B cell (primary cell): Measurements from ENCODE around the gene BARHL2. TPM values are rescaled to one million over a fixed set of nuclear protein-coding genes. Genes with fewer than 3 reads are reported as not detected.
A peak's percentile ranks its signal among the peaks of the same experiment; 100 is the strongest.

ENCODE experiments used
- ATAC-seq: fragments of 200-7000 bp; cut with Tn5 transposase; one replicate; pipeline ENCODE4 v1.10.0; 2021; ENCODE audit warnings: low read depth, mild to moderate bottlenecking, moderate number of reproducible peaks, moderate library complexity
- CTCF ChIA-PET: fragments of 350-600 bp; sonication (Branson Sonifier 250); formaldehyde crosslinking; loops from one replicate; lab custom pipeline; 2021; ENCODE audit warnings: antibody characterized with exemption, inconsistent platforms; lab: Charles Lee
- POLR2A ChIA-PET: fragments of 350-600 bp; sonication (Branson Sonifier 250); formaldehyde crosslinking; loops from one replicate; lab custom pipeline; 2021; ENCODE audit warnings: antibody characterized with exemption; lab: Charles Lee
- DNase-seq: peaks from one replicate; pipeline ENCODE4 v3.0.0; 2013
- H2AFZ ChIP-seq: 2 replicates; pipeline ENCODE4 v1.6.1; 2012; ENCODE audit warnings: mild to moderate bottlenecking, low read depth, low read length; ENCODE audit not compliant: insufficient read depth, poor library complexity, severe bottlenecking
- H3K27ac ChIP-seq, 2 donors: 1 replicate in 1 of 2; 2 replicates in 1 of 2; pipeline ENCODE4 v1.5.1; 2012 to 2013; ENCODE audit warnings: low read length in 2 of 2, mild to moderate bottlenecking in 2 of 2, moderate library complexity in 1 of 2
- H3K27me3 ChIP-seq, 4 experiments: fragments of 200-600 bp in 1 of 4; sonication (generic) in 1 of 4; replicated peaks in 1 of 4; 1 replicate in 2 of 4; 2 replicates in 2 of 4; pipeline versions ENCODE4 v1.6.1 to v1.7.0; 2013 to 2016; ENCODE audit warnings: low read length in 3 of 4, mild to moderate bottlenecking in 2 of 4, mixed read lengths in 1 of 4, moderate library complexity in 1 of 4; ENCODE audit not compliant: insufficient read depth in 4 of 4, control insufficient read depth in 3 of 4; ENCODE audit errors: control extremely low read depth in 1 of 4
- H3K36me3 ChIP-seq, 2 experiments: replicated peaks in 1 of 2; 1 replicate in 1 of 2; 2 replicates in 1 of 2; pipeline versions ENCODE4 v1.6.1 to v1.7.1; 2013; ENCODE audit warnings: low read length in 1 of 2; ENCODE audit not compliant: insufficient read depth in 2 of 2, control insufficient read depth in 1 of 2; ENCODE audit errors: control extremely low read depth in 1 of 2, extremely low read depth in 1 of 2
- H3K4me1 ChIP-seq, 2 donors: fragments of 200-600 bp in 1 of 2; sonication (generic) in 1 of 2; 1 replicate in 1 of 2; 2 replicates in 1 of 2; pipeline versions ENCODE4 v1.5.1 to v1.6.1; 2013 to 2017; ENCODE audit warnings: low read length in 2 of 2; ENCODE audit not compliant: control insufficient read depth in 2 of 2, insufficient read depth in 2 of 2
- H3K4me2 ChIP-seq: replicated peaks from 2 replicates; pipeline ENCODE3; 2012; ENCODE audit warnings: mild to moderate bottlenecking, low read depth, low read length; ENCODE audit not compliant: poor library complexity, severe bottlenecking
- H3K4me3 ChIP-seq, 5 experiments: fragments of 200-600 bp in 1 of 5; sonication (generic) in 1 of 5; 1 replicate in 3 of 5; 2 replicates in 2 of 5; pipeline versions ENCODE4 v1.5.1 to v1.7.0; 2011 to 2016; ENCODE audit warnings: low read length in 4 of 5, mild to moderate bottlenecking in 4 of 5, low read depth in 2 of 5, control low read depth in 1 of 5, moderate library complexity in 1 of 5; ENCODE audit not compliant: insufficient read depth in 1 of 5; ENCODE audit errors: control extremely low read depth in 1 of 5, extremely low read depth in 1 of 5
- H3K79me2 ChIP-seq: fragments of 200-600 bp; sonication (generic); one replicate; pipeline ENCODE4 v1.6.0; 2016; ENCODE audit warnings: low read length; ENCODE audit not compliant: control insufficient read depth, insufficient read depth
- H3K9ac ChIP-seq: fragments of 200-600 bp; sonication (generic); 2 replicates; pipeline ENCODE4 v1.6.1; 2017; ENCODE audit warnings: mild to moderate bottlenecking, low read length, moderate library complexity
- H3K9me3 ChIP-seq, 3 donors: one replicate each; pipeline versions ENCODE4 v1.6.1 to v1.7.1; 2013; ENCODE audit warnings: low read length in 2 of 3; ENCODE audit not compliant: control insufficient read depth in 2 of 3, insufficient read depth in 1 of 3; ENCODE audit errors: control extremely low read depth in 1 of 3
- H4K20me1 ChIP-seq: 2 replicates; pipeline ENCODE4 v1.6.0; 2012; ENCODE audit warnings: mild to moderate bottlenecking, low read length; ENCODE audit not compliant: insufficient read depth, control insufficient read depth, poor library complexity, severe bottlenecking
- H3K27ac Mint-ChIP-seq: one replicate; pipeline ENCODE4 v1.8.0; 2021; ENCODE audit warnings: mixed read lengths
- H3K27me3 Mint-ChIP-seq: one replicate; pipeline ENCODE4 v1.8.0; 2021; ENCODE audit warnings: mixed read lengths
- H3K4me1 Mint-ChIP-seq: one replicate; pipeline ENCODE4 v1.8.0; 2021; ENCODE audit warnings: mixed read lengths
- H3K4me3 Mint-ChIP-seq: one replicate; pipeline ENCODE4 v1.8.0; 2021; ENCODE audit warnings: mixed read lengths
- H3K9me3 Mint-ChIP-seq: one replicate; pipeline ENCODE4 v1.8.0; 2022; ENCODE audit warnings: mixed read lengths; ENCODE audit not compliant: insufficient read depth
- EZH2 ChIP-seq: IDR thresholded peaks from 2 replicates; pipeline ENCODE4 v1.6.1; 2012; ENCODE audit warnings: borderline replicate concordance, low read depth, mild to moderate bottlenecking, moderate library complexity, low read length; ENCODE audit not compliant: insufficient read depth, poor library complexity, severe bottlenecking
- WGBS: methylation state at CpG from one replicate; pipeline ENCODE4 v1.1.5; 2013; ENCODE audit warnings: missing lambda C conversion rate; ENCODE audit not compliant: insufficient coverage; 5-methylcytosine and 5-hydroxymethylcytosine counted together
- intact Hi-C: fragments of 100-400 bp; cut with micrococcal nuclease; formaldehyde crosslinking; loops from one replicate; pipeline ENCODE4 v1.10.0; 2022
- polyA plus RNA-seq: library from polyadenylated mRNA; depleted of rRNA; stranded (reverse); fragments of >200 nt; gene quantifications from 2 replicates; pipeline ENCODE4 v1.2.3, GENCODE V29; 2012
- total RNA-seq, 2 donors: library from RNA; stranded (reverse); fragments of 120-200 nt in 1 of 2; gene quantifications; 1 replicate in 1 of 2; 2 replicates in 1 of 2; pipeline versions ENCODE4 v1.2.3 to v1.2.4, GENCODE V29; 2013 to 2022
- TF ChIP-seq, protein P1 (sequence below): fragments of 200-600 bp; IDR thresholded peaks from one replicate; pipeline ENCODE4 v1.8.0; 2022; ENCODE audit warnings: antibody characterized with exemption, mild to moderate bottlenecking

Gene BARHL2
- total and polyA plus RNA-seq, 2 donors (not counting 1 experiment from before 2014, with no cell fraction given) = not detected

DNA sequence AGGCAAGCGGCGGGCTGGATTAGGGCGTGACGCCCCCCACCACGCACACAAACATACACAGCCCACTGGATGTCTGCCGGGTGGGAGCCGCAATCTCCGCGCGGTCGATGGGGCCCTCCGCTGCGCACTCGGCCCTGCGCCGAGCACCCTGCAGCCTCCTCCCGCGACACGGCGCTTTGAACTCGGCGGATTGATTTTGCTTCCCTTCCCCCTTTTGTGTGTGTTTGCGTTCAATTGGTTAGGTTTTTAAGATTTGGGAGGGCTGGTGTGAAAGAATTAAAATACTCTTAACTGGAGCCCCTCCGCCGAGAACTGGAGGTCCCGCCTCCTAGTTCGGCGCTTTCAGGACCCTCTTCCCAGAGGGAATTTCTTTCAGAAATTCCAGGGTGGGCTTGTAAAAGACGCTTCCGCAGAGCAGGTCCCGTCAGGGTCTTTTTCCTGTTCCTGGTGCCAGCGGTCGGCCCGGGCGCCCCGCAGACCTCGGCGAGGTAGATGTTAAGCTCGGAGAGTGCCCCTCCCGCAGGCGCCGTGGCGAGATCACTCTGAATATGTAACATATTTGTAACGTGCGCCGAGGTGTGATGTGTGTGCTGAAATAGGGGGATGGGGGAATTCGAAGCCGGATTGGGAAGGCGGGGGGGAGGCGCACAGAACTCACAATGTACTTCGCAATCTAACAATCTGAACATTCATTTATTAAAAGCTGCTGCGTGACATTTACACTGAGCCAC lies 8.0 kb upstream of the BARHL2 start:
- ATAC-seq = no peak
- no peak overlapping the region for H3K4me3 ChIP-seq
- H3K79me2 ChIP-seq = no peaks in the 10 kb centered on the region
- no peak overlapping the region for H2AFZ ChIP-seq
- peaks cover 44% of the 10 kb centered on the region for H3K4me1 Mint-ChIP-seq
- peaks cover 2 to 64% (median 36%) of the 10 kb centered on the region in 3 donors for H3K9me3 ChIP-seq
- H3K4me1 ChIP-seq = peaks cover 46 to 76% of the 10 kb centered on the region in 2 donors
- H3K4me2 ChIP-seq = peak overlapping the region; percentile 37
- intact Hi-C loops = loop anchor here (10.0 kb wide), 1 partner anchor 240 kb away; no protein-coding TSS in a partner anchor
- H3K27ac Mint-ChIP-seq = no peak overlapping the region
- no peak overlapping the region for H3K9ac ChIP-seq
- peaks cover 0 to 98% (median 92%) of the 10 kb centered on the region in 4 experiments for H3K27me3 ChIP-seq
- TF ChIP-seq, protein P1, sequence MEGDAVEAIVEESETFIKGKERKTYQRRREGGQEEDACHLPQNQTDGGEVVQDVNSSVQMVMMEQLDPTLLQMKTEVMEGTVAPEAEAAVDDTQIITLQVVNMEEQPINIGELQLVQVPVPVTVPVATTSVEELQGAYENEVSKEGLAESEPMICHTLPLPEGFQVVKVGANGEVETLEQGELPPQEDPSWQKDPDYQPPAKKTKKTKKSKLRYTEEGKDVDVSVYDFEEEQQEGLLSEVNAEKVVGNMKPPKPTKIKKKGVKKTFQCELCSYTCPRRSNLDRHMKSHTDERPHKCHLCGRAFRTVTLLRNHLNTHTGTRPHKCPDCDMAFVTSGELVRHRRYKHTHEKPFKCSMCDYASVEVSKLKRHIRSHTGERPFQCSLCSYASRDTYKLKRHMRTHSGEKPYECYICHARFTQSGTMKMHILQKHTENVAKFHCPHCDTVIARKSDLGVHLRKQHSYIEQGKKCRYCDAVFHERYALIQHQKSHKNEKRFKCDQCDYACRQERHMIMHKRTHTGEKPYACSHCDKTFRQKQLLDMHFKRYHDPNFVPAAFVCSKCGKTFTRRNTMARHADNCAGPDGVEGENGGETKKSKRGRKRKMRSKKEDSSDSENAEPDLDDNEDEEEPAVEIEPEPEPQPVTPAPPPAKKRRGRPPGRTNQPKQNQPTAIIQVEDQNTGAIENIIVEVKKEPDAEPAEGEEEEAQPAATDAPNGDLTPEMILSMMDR = no peak
- no peak for TF ChIP-seq EZH2
- peaks cover 87% of the 10 kb centered on the region for H3K27me3 Mint-ChIP-seq
- ChIA-PET CTCF (no interaction called here), POLR2A (no interaction called here)
- peak overlapping the region; percentile 54 for H3K4me3 Mint-ChIP-seq
- 9% methylated on average over 37 of the region's 52 CpGs for WGBS
- H3K9me3 Mint-ChIP-seq = peaks cover 2% of the 10 kb centered on the region
- H3K27ac ChIP-seq = no peak overlapping the region
- peak; percentile 46 for DNase-seq
- H4K20me1 ChIP-seq = no peaks in the 10 kb centered on the region
- no peaks in the 10 kb centered on the region for H3K36me3 ChIP-seq

DNA sequence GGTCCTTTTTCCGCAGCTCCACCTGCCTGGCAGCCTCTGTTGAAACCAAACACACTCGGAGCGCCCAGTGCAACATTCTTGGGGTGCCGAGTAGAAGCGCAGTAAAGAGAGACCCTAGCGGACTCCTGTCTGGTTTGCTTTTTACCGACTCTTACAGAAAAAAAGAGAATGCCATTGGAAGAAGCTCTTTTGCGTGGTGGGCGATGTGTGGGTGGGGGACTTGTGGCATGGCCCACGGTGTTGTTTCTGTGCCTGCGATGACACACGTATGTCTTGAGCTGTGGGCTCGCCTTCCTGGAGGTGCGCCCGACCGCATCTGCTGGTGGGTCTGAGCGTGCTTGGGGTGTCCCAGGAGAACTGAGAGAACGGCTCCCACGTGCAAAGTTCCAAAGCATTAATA lies 7.3 kb upstream of the BARHL2 start:
- CTCF ChIA-PET = no interaction called here
- H3K27ac ChIP-seq = no peak overlapping the region
- peaks cover 2 to 68% (median 40%) of the 10 kb centered on the region in 3 donors for H3K9me3 ChIP-seq
- H3K27me3 ChIP-seq = peaks cover 0 to 99% (median 92%) of the 10 kb centered on the region in 4 experiments
- H3K4me1 ChIP-seq = peaks cover 39 to 71% of the 10 kb centered on the region in 2 donors
- H3K4me1 Mint-ChIP-seq = peaks cover 39% of the 10 kb centered on the region
- peaks cover 2% of the 10 kb centered on the region for H3K9me3 Mint-ChIP-seq
- H2AFZ ChIP-seq = no peak overlapping the region
- POLR2A ChIA-PET = no interaction called here
- no peaks in the 10 kb centered on the region for H4K20me1 ChIP-seq
- no peak overlapping the region for H3K9ac ChIP-seq
- 13% methylated on average over 12 of the region's 19 CpGs for WGBS
- intact Hi-C loops = loop anchor here (10.0 kb wide), 1 partner anchor 240 kb away; no protein-coding TSS in a partner anchor
- no peak overlapping the region for H3K4me3 Mint-ChIP-seq
- no peak overlapping the region for H3K4me2 ChIP-seq
- no peak for TF ChIP-seq EZH2
- TF ChIP-seq, protein P1 = no peak
- no peaks in the 10 kb centered on the region for H3K36me3 ChIP-seq
- no peak overlapping the region for H3K4me3 ChIP-seq
- no peaks in the 10 kb centered on the region for H3K79me2 ChIP-seq
- peak overlapping the region; percentile 71 for H3K27ac Mint-ChIP-seq
- peaks cover 86% of the 10 kb centered on the region for H3K27me3 Mint-ChIP-seq
- DNase-seq (no peak), ATAC-seq (no peak)
